ENCODE results near the gene TSPAN16. TPM values are rescaled to one million over a fixed set of nuclear protein-coding genes. Genes with fewer than 3 reads are reported as not detected.

Gene TSPAN16
- total RNA-seq, 4 donors from 2014 or later, result not detected

DNA sequence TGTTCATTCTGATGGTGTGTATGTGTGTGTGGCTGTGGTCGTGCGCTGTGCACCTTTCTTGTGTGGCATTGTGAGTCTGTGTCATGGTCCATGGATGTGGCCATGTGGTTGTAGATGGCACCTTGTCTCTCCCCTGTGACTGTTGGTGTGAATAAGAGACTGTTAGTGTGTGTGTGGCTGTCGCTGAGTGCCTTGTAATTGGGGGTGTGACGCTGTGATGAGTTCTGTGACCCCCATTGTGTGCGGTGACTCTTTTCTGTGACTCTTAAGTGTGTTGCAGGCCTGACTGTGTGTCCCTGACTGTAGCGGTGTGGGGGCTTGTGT lies 60.1 kb downstream of the TSPAN16 start:
- DNase-seq, result no peak
- H3K27me3 ChIP-seq, result no peaks in the 10 kb centered on the region
- H3K9me3 ChIP-seq, result no peaks in the 10 kb centered on the region
- intact Hi-C loops (cut with DNase I; ENCODE audit: low total_unique reads), result loop anchor here (10.0 kb wide), 1 partner anchor 61 kb away; the partner anchor contains the start of gene TSPAN16
- no peaks in the 10 kb centered on the region for H3K36me3 ChIP-seq
- TF ChIP-seq POLR2A (IDR thresholded peaks at IDR 0.05), result no peak
- TF ChIP-seq CTCF (IDR thresholded peaks at IDR 0.05), result no peak
- peak overlapping the region; percentile 77 to 84 for H3K4me3 ChIP-seq
- no peaks in the 10 kb centered on the region for H3K4me1 ChIP-seq
- peak overlapping the region; percentile 72 to 88 for H3K27ac ChIP-seq

GRCh38 chr19:11356676-11357550 lies 61.0 kb downstream of the TSPAN16 start:
- H3K27ac ChIP-seq, result no peak overlapping the region
- no peaks in the 10 kb centered on the region for H3K36me3 ChIP-seq
- no peak for DNase-seq
- intact Hi-C loops (cut with DNase I; ENCODE audit: low total_unique reads), result loop anchor here (10.0 kb wide), 1 partner anchor 62 kb away; the partner anchor contains the start of gene TSPAN16
- no peak overlapping the region for H3K4me3 ChIP-seq
- no peaks in the 10 kb centered on the region for H3K4me1 ChIP-seq
- no peaks in the 10 kb centered on the region for H3K27me3 ChIP-seq
- no peak for TF ChIP-seq CTCF (IDR thresholded peaks at IDR 0.05)
- TF ChIP-seq POLR2A (IDR thresholded peaks at IDR 0.05), result no peak
- no peaks in the 10 kb centered on the region for H3K9me3 ChIP-seq

DNA sequence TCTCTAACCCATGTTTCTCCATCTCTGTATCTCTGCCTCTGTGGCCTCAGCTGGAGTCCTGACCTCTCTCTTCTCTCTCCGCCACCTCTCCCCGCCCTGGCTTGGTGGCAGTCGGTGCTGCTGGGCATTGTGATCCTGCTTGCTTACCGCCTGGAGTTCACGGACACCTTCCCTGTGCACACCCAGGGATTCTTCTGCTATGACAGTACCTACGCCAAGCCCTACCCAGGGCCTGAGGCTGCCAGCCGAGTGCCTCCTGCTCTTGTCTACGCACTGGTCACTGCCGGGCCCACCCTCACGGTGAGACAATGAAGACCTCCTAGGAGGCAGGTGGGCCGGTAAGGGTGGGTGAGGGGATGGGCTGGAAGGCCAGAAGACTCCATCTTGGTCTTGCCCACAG lies 63.5 kb downstream of the TSPAN16 start:
- TF ChIP-seq CTCF (IDR thresholded peaks at IDR 0.05) (no peak), POLR2A (IDR thresholded peaks at IDR 0.05) (no peak)
- DNase-seq, result no peak
- H3K9me3 ChIP-seq, result no peaks in the 10 kb centered on the region
- H3K27me3 ChIP-seq, result no peaks in the 10 kb centered on the region
- H3K4me1 ChIP-seq, result no peaks in the 10 kb centered on the region
- H3K4me3 ChIP-seq, result no peak overlapping the region
- no peaks in the 10 kb centered on the region for H3K36me3 ChIP-seq
- intact Hi-C loops (cut with DNase I; ENCODE audit: low total_unique reads), result loop anchor here (10.0 kb wide), 1 partner anchor 65 kb away; the partner anchor contains the start of gene TSPAN16
- no peak overlapping the region for H3K27ac ChIP-seq

DNA sequence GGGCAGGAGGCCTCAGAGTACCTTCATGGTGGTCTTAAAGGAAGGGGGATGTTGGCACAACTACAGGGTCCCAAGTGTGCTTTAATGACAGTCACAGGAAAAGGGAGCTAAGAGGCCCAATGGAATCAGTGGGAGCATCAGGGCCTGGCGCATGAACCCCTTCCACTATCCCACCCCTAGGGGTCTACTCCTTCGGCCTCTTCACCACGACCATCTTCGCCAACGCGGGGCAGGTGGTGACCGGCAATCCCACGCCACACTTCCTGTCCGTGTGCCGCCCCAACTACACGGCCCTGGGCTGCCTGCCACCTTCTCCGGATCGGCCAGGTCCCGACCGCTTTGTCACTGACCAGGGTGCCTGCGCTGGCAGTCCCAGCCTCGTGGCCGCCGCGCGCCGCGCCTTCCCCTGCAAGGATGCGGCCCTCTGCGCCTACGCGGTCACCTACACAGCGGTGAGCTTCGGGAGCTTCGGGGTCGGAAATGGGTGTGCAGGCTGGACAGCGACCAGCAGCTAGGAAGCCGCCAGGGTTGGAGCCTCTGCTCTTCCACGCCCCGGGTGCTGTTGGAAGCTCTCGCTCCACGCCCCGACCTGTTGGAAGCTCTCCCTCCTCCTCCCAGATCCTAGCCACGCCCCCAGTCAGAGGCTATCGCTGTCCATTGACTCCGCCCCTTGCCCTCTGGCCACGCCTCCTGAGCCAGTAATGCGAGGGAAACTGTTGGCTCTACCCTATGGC lies 65.2 kb downstream of the TSPAN16 start:
- DNase-seq, result no peak
- H3K27me3 ChIP-seq, result no peaks in the 10 kb centered on the region
- TF ChIP-seq POLR2A (IDR thresholded peaks at IDR 0.05) (no peak), CTCF (IDR thresholded peaks at IDR 0.05) (no peak)
- H3K9me3 ChIP-seq, result no peaks in the 10 kb centered on the region
- H3K4me1 ChIP-seq, result no peaks in the 10 kb centered on the region
- H3K36me3 ChIP-seq, result no peaks in the 10 kb centered on the region
- no peak overlapping the region for H3K27ac ChIP-seq
- intact Hi-C loops (cut with DNase I; ENCODE audit: low total_unique reads), result no loop called here
- H3K4me3 ChIP-seq, result no peak overlapping the region
